GM12801 (cell line): ENCODE data around the gene SH2B3.

Experiments
- CTCF ChIP-seq: IDR thresholded peaks from one replicate; pipeline ENCODE4 v1.5.1; 2011; ENCODE audit warnings: control low read depth; ENCODE audit not compliant: insufficient read length; ENCODE audit errors: extremely low read depth

The SH2B3 gene

DNA sequence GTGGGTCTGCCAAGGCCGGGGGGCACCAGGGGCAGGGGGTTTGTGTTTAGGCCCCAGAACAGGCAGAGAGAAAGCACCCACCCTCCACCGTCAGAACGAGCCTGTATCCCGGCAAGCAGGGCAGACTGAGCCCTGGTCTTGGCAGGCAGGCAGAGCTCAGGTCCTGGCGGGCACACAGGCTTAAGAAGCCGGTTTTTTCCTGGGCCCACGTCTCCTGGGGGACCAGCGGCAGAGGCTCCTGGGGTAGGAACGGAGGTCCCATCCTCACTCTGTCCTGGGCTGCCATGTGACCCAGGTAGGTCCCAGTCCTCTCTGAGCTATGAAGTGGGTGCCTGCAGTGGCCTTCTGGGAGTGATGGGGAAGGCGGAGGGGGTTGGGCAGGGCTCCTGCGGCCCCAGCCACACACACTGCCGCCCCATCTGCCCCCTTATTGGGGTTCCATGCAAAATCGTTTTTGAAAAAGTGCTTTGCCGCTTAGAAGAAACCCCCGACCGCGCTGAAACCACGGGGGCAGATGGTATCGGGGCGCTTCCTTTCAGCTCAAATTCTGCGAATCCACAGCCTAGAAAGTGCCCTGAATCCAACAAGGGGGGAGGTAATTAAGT lies 24.2 kb downstream of the SH2B3 start:
- TF ChIP-seq CTCF: no peak

DNA sequence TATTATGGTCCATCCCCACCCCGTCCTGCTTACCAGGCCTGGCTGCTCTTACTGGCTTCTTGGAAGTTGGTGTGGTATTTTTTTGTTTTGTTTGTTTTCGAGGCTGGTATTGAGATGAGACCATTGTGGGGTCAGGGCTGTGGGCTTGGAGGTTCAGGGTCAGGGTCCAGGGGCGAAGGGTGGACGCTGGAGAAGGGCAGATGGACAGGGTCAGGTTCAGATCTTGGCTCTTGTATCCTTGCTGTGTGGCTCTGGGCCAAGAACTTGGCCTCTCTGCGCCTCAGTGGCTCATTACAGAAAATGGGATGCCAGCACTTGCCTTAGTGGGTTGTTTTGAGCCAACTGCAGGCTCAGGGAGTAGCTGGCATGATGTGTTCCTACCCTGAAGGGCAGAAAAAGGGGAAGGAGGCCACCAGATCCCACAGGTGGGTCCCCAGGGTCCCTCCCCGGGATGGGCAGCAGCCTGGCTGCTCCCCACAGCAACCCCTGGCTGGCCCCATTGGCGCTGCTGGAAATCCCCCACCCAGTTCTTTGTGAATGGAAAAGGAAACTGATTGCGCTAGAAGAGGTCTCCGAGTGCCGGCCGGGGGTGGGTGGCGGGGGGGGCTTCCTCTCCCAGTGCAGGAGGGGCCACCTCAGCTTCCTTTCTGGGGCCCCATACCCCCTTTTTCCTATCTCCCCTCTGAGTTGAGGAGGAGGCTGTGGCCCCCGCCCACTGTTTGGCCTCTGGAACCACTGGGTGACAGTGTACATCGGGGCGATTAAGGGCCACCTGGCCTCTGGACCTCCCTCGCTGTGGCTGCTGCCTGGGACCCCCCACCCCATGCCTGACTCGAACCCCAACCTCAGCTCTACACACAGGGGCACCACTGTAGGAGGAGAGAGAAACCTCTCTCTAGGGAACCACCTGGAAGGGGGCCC lies 25.0 kb downstream of the SH2B3 start:
- TF ChIP-seq CTCF: no peak

DNA sequence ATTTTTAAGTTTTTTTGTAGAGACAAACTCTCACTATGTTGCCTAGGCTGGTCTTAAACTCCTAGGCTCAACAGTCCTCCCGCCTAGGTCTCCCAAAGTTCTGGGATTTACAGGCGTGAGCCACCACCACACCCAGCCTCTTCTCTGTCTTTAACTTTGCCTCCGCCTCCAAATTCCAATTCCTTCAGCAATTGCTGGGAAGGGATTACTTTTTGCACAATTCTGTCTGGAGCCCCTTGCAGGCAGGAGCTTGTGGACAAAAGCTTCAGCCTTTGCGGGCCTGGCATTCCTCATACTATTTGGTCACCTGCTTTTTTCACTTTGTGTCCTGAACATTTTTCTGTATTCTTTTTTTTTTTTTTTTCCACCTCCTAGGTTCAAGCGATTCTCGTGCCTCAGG lies 26.0 kb downstream of the SH2B3 start:
- TF ChIP-seq CTCF: no peak

DNA sequence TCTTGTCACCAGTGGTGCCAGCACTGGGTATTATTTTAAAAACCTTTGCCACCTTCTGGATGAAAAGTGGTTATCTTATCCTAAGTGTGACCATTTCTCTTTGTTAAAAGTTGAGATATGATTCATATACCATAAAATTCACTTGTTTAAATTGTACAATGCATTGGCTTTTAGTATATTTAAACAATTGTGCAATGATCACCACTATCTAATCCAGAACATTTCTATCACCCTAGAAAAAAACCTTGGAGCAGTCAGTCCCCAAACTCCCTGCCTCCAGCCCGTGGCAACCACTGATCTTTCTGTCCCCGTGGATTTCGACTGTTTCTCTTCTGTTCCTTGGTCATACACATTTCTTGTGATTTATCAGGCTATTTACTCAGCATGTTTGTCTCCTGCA lies 28.3 kb downstream of the SH2B3 start:
- no peak for TF ChIP-seq CTCF

DNA sequence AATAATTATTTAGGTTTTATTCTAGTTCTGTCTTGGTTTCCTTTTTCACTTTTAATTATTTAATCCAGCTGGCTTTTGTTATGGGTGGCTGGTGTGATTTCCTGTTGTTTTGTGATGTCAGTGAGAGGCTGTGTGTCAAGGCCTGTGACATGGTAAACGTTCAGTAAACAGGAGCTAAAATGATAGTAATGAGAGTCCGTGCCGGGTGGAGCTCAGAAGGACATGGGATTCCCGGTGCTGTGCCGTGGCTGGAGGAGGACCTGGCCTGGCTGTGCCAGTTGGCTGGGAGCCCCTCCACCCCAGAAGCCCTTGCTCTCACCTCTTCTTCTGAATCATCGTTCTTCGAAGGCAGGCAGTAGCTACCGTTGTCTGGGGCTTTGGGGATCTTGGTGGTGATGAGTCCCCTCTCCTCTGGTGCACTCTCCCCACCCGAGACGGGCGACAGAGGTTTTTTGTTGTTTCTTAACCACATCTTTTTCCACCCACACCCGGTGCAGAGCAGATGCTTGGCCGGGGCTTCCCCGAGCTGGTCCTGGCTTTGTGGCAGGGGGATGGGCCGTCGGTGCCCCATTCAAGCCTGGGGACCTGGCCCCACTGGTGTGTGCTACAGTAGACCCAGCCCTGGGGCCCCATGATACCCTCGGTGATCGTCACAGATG lies 29.1 kb downstream of the SH2B3 start:
- TF ChIP-seq CTCF: no peak

DNA sequence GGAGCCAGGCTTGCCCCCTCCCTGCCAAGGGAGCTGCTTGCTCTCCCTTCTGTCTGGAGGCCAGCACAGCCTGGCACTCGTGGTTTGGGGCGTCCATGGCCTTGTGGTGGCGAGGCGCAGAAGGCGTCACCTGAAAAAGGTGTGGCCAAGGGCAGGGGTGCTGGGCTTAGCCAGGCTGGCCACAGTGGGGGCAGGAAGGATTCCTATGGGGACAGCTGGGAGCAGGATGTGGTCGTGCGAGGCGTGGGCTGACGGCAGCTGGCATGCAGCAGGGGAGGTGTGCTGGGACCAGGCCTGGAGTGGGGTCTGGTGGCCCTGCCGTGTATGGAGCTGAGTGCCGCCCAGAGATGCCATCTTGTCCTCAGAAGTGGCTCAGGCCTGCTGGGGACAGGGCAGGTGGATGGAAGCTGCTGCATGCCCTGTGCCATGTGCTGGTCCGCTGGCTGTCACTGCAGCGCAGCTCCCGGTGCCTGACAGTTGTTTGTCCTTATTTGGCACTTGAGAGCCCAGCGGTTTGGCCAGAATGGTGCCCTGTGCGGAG lies 30.0 kb downstream of the SH2B3 start:
- no peak for TF ChIP-seq CTCF

GRCh38 chr12:111436266-111436665 lies 30.5 kb downstream of the SH2B3 start:
- TF ChIP-seq CTCF: no peak
